Activated naive CD4-positive, alpha-beta T cell treated with anti-CD3 and anti-CD28 coated beads, Interleukin-2, amount 50 U/mL, for 24 hours (primary cell): ENCODE results near the gene CLIP2.
A peak's percentile ranks its signal among the peaks of the same experiment; 100 is the strongest.

Experiments
- H3K27ac Mint-ChIP-seq: one replicate; pipeline ENCODE4 v1.8.0; 2021; ENCODE audit warnings: mild to moderate bottlenecking, mixed read lengths
- H3K27me3 Mint-ChIP-seq: one replicate; pipeline ENCODE4 v1.8.0; 2021; ENCODE audit warnings: mixed read lengths
- H3K36me3 Mint-ChIP-seq: one replicate; pipeline ENCODE4 v1.8.0; 2021; ENCODE audit warnings: mixed read lengths
- H3K4me1 Mint-ChIP-seq: one replicate; pipeline ENCODE4 v1.8.0; 2021; ENCODE audit warnings: mixed read lengths
- H3K4me3 Mint-ChIP-seq: one replicate; pipeline ENCODE4 v1.8.0; 2021; ENCODE audit warnings: mild to moderate bottlenecking, mixed read lengths
- H3K9me3 Mint-ChIP-seq: one replicate; pipeline ENCODE4 v1.8.0; 2021; ENCODE audit warnings: mixed read lengths

CLIP2 gene

GRCh38 chr7:74263399-74264120 lies 25.6 kb upstream of the CLIP2 start:
- no peaks in the 10 kb centered on the region for H3K4me1 Mint-ChIP-seq
- H3K27ac Mint-ChIP-seq = no peak overlapping the region
- H3K27me3 Mint-ChIP-seq = no peaks in the 10 kb centered on the region
- no peak overlapping the region for H3K4me3 Mint-ChIP-seq
- H3K36me3 Mint-ChIP-seq = no peaks in the 10 kb centered on the region
- no peaks in the 10 kb centered on the region for H3K9me3 Mint-ChIP-seq

GRCh38 chr7:74266191-74266963 lies 22.8 kb upstream of the CLIP2 start:
- Mint-ChIP-seq H3K9me3 (no peaks in the 10 kb centered on the region), H3K27ac (no peak overlapping the region), H3K4me1 (no peaks in the 10 kb centered on the region), H3K4me3 (no peak overlapping the region), H3K27me3 (no peaks in the 10 kb centered on the region), H3K36me3 (no peaks in the 10 kb centered on the region)

- no peak overlapping the region for H3K27ac Mint-ChIP-seq
- H3K4me1 Mint-ChIP-seq = peaks cover 4% of the 10 kb centered on the region
- H3K9me3 Mint-ChIP-seq = no peaks in the 10 kb centered on the region
- H3K4me3 Mint-ChIP-seq = peak overlapping the region; percentile 30
- no peaks in the 10 kb centered on the region for H3K27me3 Mint-ChIP-seq
- no peaks in the 10 kb centered on the region for H3K36me3 Mint-ChIP-seq
These were observed 21.2 kb upstream of the CLIP2 start for GRCh38 chr7:74267756-74268565.

GRCh38 chr7:74269757-74270277 lies 19.4 kb upstream of the CLIP2 start:
- no peaks in the 10 kb centered on the region for H3K36me3 Mint-ChIP-seq
- H3K4me3 Mint-ChIP-seq = peak overlapping the region; percentile 85
- peaks cover 4% of the 10 kb centered on the region for H3K4me1 Mint-ChIP-seq
- H3K27me3 Mint-ChIP-seq = no peaks in the 10 kb centered on the region
- no peak overlapping the region for H3K27ac Mint-ChIP-seq
- no peaks in the 10 kb centered on the region for H3K9me3 Mint-ChIP-seq

GRCh38 chr7:74271742-74272141 lies 17.5 kb upstream of the CLIP2 start:
- H3K9me3 Mint-ChIP-seq = no peaks in the 10 kb centered on the region
- H3K27me3 Mint-ChIP-seq = no peaks in the 10 kb centered on the region
- H3K27ac Mint-ChIP-seq = no peak overlapping the region
- H3K4me1 Mint-ChIP-seq = peaks cover 4% of the 10 kb centered on the region
- no peak overlapping the region for H3K4me3 Mint-ChIP-seq
- H3K36me3 Mint-ChIP-seq = no peaks in the 10 kb centered on the region

GRCh38 chr7:74272305-74273038 lies 16.7 kb upstream of the CLIP2 start:
- H3K27me3 Mint-ChIP-seq = no peaks in the 10 kb centered on the region
- H3K4me3 Mint-ChIP-seq = no peak overlapping the region
- peaks cover 4% of the 10 kb centered on the region for H3K4me1 Mint-ChIP-seq
- no peaks in the 10 kb centered on the region for H3K36me3 Mint-ChIP-seq
- no peak overlapping the region for H3K27ac Mint-ChIP-seq
- no peaks in the 10 kb centered on the region for H3K9me3 Mint-ChIP-seq

GRCh38 chr7:74275401-74275881 lies 13.8 kb upstream of the CLIP2 start:
- Mint-ChIP-seq H3K27ac (no peak overlapping the region), H3K9me3 (no peaks in the 10 kb centered on the region), H3K36me3 (no peaks in the 10 kb centered on the region)

GRCh38 chr7:74277636-74278035 lies 11.6 kb upstream of the CLIP2 start:
- H3K27me3 Mint-ChIP-seq = no peaks in the 10 kb centered on the region
- H3K4me1 Mint-ChIP-seq = no peaks in the 10 kb centered on the region
- H3K27ac Mint-ChIP-seq = no peak overlapping the region
- H3K4me3 Mint-ChIP-seq = no peak overlapping the region
- no peaks in the 10 kb centered on the region for H3K9me3 Mint-ChIP-seq
- no peaks in the 10 kb centered on the region for H3K36me3 Mint-ChIP-seq

More at GRCh38 chr7:74275401-74275881, 13.8 kb upstream of the CLIP2 start:
- H3K4me3 Mint-ChIP-seq = no peak overlapping the region
- no peaks in the 10 kb centered on the region for H3K27me3 Mint-ChIP-seq
- peaks cover 4% of the 10 kb centered on the region for H3K4me1 Mint-ChIP-seq

- Mint-ChIP-seq H3K27me3 (peaks cover 3% of the 10 kb centered on the region), H3K36me3 (no peaks in the 10 kb centered on the region), H3K9me3 (no peaks in the 10 kb centered on the region), H3K4me1 (no peaks in the 10 kb centered on the region), H3K27ac (no peak overlapping the region), H3K4me3 (no peak overlapping the region)
These were observed 8.2 kb upstream of the CLIP2 start for GRCh38 chr7:74280985-74281384.

- peaks cover 3% of the 10 kb centered on the region for H3K27me3 Mint-ChIP-seq
- H3K4me1 Mint-ChIP-seq = peaks cover under 1% of the 10 kb centered on the region
- no peaks in the 10 kb centered on the region for H3K36me3 Mint-ChIP-seq
- H3K27ac Mint-ChIP-seq = no peak overlapping the region
- no peaks in the 10 kb centered on the region for H3K9me3 Mint-ChIP-seq
- no peak overlapping the region for H3K4me3 Mint-ChIP-seq
These were observed 6.3 kb upstream of the CLIP2 start for GRCh38 chr7:74282748-74283459.

GRCh38 chr7:74283858-74284447 lies 5.3 kb upstream of the CLIP2 start:
- Mint-ChIP-seq H3K27ac (no peak overlapping the region), H3K4me3 (no peak overlapping the region), H3K27me3 (peaks cover 3% of the 10 kb centered on the region), H3K9me3 (no peaks in the 10 kb centered on the region), H3K36me3 (no peaks in the 10 kb centered on the region), H3K4me1 (peaks cover 11% of the 10 kb centered on the region)

- H3K27me3 Mint-ChIP-seq = peaks cover 3% of the 10 kb centered on the region
- no peak overlapping the region for H3K27ac Mint-ChIP-seq
- no peak overlapping the region for H3K4me3 Mint-ChIP-seq
- H3K4me1 Mint-ChIP-seq = peaks cover 13% of the 10 kb centered on the region
- no peaks in the 10 kb centered on the region for H3K9me3 Mint-ChIP-seq
- H3K36me3 Mint-ChIP-seq = no peaks in the 10 kb centered on the region
These were observed 4.4 kb upstream of the CLIP2 start for GRCh38 chr7:74284781-74285259.

GRCh38 chr7:74286131-74286530 lies 3.1 kb upstream of the CLIP2 start:
- Mint-ChIP-seq H3K9me3 (no peaks in the 10 kb centered on the region), H3K4me3 (no peak overlapping the region), H3K27me3 (peaks cover 3% of the 10 kb centered on the region), H3K27ac (peak overlapping the region; percentile 8), H3K36me3 (no peaks in the 10 kb centered on the region), H3K4me1 (peaks cover 13% of the 10 kb centered on the region)
